Sigmoid colon (tissue), 7 donors: Measurements from ENCODE around the gene PLEKHB1. TPM values are rescaled to one million over a fixed set of nuclear protein-coding genes. Genes with fewer than 3 reads are reported as not detected.

Experiments used
- DNase-seq: peaks from one replicate; pipeline ENCODE4 v3.0.0-alpha.2; 2019
- H3K27ac ChIP-seq, 4 donors: fragments of 200-600 bp; sonication (generic); one replicate each; pipeline ENCODE4 v1.5.1; 2016 to 2019; ENCODE audit warnings: mild to moderate bottlenecking in 1 of 4
- H3K27me3 ChIP-seq, 3 donors: fragments of 200-600 bp; sonication (generic); one replicate each; pipeline ENCODE4 v1.5.1; 2019; ENCODE audit warnings: mild to moderate bottlenecking in 1 of 3
- H3K36me3 ChIP-seq, 4 donors: fragments of 200-600 bp; sonication (generic); one replicate each; pipeline ENCODE4 v1.5.1; 2016 to 2019
- H3K4me1 ChIP-seq, 4 donors: fragments of 200-600 bp; sonication (generic); one replicate each; pipeline ENCODE4 v1.5.1; 2017 to 2019
- H3K4me3 ChIP-seq, 4 donors: fragments of 200-600 bp; sonication (generic); one replicate each; pipeline ENCODE4 v1.5.1; 2017 to 2019; ENCODE audit warnings: mild to moderate bottlenecking in 2 of 4, moderate library complexity in 1 of 4
- H3K9me3 ChIP-seq, 4 donors: fragments of 200-600 bp in 3 of 4; sonication (generic) in 3 of 4; one replicate each; pipeline versions ENCODE4 v1.5.1 to v1.6.1; 2013 to 2019
- EP300 ChIP-seq, 4 donors: sonication (generic); formaldehyde crosslinking; IDR thresholded peaks; one replicate each; pipeline ENCODE4 v1.6.1; 2017; ENCODE audit warnings: antibody characterized with exemption in 4 of 4
- POLR2A ChIP-seq, 2 donors: fragments of 450-650 bp; IDR thresholded peaks; one replicate each; pipeline ENCODE4 v1.6.1; 2016; ENCODE audit warnings: antibody characterized with exemption in 2 of 2, mild to moderate bottlenecking in 2 of 2, moderate library complexity in 2 of 2
- POLR2AphosphoS5 ChIP-seq, 4 donors: sonication (generic); formaldehyde crosslinking; IDR thresholded peaks; one replicate each; pipeline ENCODE4 v1.6.1; 2017; ENCODE audit warnings: antibody characterized with exemption in 4 of 4
- WGBS, 2 donors: extraction: QIAGEN DNeasy Blood & Tissue Kit; methylation state at CpG; one replicate each; pipeline ENCODE4 v1.1.7; 2013; 5-methylcytosine and 5-hydroxymethylcytosine counted together
- intact Hi-C: fragments of 100-400 bp; cut with DNase I; formaldehyde crosslinking; loops from one replicate; pipeline ENCODE4 v1.15.1; 2023
- polyA plus RNA-seq, 3 donors: library from polyadenylated mRNA; stranded (reverse); fragments of 200-250 nt; gene quantifications; one replicate each; pipeline ENCODE4 v1.2.3, GENCODE V29; 2013
- total RNA-seq, 4 donors: library from RNA; depleted of rRNA; stranded (reverse); fragments of >200 nt; gene quantifications; one replicate each; pipeline ENCODE4 v1.1.0, GENCODE V29; 2016
- TF ChIP-seq, protein P1 (sequence below), 4 experiments: fragments of 450-650 bp in 3 of 4; fragments of 200-600 bp in 1 of 4; IDR thresholded peaks; one replicate each; pipeline ENCODE4 v1.5.1; 2016 to 2019; ENCODE audit warnings: antibody characterized with exemption in 4 of 4, mild to moderate bottlenecking in 3 of 4, moderate library complexity in 2 of 4
- donor health status: healthy with polysubstance abuse.
- donor health status: Bipolar disorder and iron deficiency.
- donor health status: healthy.

PLEKHB1 gene
- total and polyA plus RNA-seq, 7 donors = 15.2 to 90.3 (median 30.3) TPM

GRCh38 chr11:73680687-73681086 lies 34.3 kb downstream of the PLEKHB1 start:
- Histone ChIP-seq H3K27me3 (no peaks in the 10 kb centered on the region), H3K27ac (no peak overlapping the region), H3K9me3 (no peaks in the 10 kb centered on the region), H3K36me3 (peaks cover 0 to 68% (median 7%) of the 10 kb centered on the region in 4 donors), H3K4me3 (no peak overlapping the region), H3K4me1 (no peaks in the 10 kb centered on the region)
- 46 to 63% methylated on average over 2 of the region's 2 CpGs for WGBS, 2 donors
- intact Hi-C loops = no loop called here
- no peak for TF ChIP-seq POLR2A (IDR thresholded peaks at IDR 0.05)
- TF ChIP-seq EP300 (IDR thresholded peaks at IDR 0.05) = no peak
- TF ChIP-seq POLR2AphosphoS5 (IDR thresholded peaks at IDR 0.05) = no peak
- TF ChIP-seq, protein P1, sequence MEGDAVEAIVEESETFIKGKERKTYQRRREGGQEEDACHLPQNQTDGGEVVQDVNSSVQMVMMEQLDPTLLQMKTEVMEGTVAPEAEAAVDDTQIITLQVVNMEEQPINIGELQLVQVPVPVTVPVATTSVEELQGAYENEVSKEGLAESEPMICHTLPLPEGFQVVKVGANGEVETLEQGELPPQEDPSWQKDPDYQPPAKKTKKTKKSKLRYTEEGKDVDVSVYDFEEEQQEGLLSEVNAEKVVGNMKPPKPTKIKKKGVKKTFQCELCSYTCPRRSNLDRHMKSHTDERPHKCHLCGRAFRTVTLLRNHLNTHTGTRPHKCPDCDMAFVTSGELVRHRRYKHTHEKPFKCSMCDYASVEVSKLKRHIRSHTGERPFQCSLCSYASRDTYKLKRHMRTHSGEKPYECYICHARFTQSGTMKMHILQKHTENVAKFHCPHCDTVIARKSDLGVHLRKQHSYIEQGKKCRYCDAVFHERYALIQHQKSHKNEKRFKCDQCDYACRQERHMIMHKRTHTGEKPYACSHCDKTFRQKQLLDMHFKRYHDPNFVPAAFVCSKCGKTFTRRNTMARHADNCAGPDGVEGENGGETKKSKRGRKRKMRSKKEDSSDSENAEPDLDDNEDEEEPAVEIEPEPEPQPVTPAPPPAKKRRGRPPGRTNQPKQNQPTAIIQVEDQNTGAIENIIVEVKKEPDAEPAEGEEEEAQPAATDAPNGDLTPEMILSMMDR (IDR thresholded peaks at IDR 0.05) = no peak
- DNase-seq = no peak

DNA sequence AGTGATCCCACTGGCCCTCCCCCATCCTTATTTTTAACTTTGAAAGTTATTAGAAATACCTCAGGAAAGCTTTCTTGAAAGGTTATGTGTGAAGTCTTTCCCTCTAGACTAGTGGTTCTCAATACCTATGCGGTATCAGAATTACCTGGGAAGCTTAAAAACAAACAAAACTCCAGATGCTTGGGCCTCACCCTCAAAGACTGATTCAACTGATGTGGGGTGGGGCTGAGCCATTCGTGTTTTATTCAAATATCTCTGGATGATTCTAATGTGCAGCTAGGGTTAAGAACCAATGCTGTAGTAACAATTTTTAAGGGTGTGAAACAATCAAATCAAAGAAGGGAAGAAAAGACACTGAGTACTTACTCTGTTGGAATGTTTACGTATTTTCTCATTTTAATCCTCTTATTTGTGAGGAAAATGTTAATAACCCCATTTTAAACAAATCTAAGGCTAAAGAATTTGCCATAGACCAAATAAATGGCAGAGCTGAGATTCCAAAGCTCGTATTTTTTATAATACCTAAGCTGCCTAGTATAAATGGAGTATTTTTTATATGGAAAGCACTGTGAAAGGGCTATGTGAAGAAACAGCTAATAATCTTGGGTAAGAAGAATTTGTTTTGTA lies 47.6 kb downstream of the PLEKHB1 start:
- Histone ChIP-seq H3K9me3 (no peaks in the 10 kb centered on the region), H3K4me3 (no peak overlapping the region), H3K4me1 (no peaks in the 10 kb centered on the region), H3K27ac (no peak overlapping the region), H3K27me3 (no peaks in the 10 kb centered on the region), H3K36me3 (peaks cover 0 to 26% (median 2%) of the 10 kb centered on the region in 4 donors)
- intact Hi-C loops = no loop called here
- no peak for DNase-seq
- WGBS, 2 donors = 61 to 85% methylated on average over 4 of the region's 4 CpGs
- TF ChIP-seq EP300 (IDR thresholded peaks at IDR 0.05) = no peak

GRCh38 chr11:73705053-73705452 lies 58.7 kb downstream of the PLEKHB1 start:
- no peak for DNase-seq
- intact Hi-C loops = no loop called here
- H3K27ac ChIP-seq = no peak overlapping the region
- TF ChIP-seq, protein P1 (IDR thresholded peaks at IDR 0.05) = no peak
- no peak for TF ChIP-seq EP300 (IDR thresholded peaks at IDR 0.05)
- no peak for TF ChIP-seq POLR2A (IDR thresholded peaks at IDR 0.05)
- no peak for TF ChIP-seq POLR2AphosphoS5 (IDR thresholded peaks at IDR 0.05)
- H3K4me1 ChIP-seq = no peaks in the 10 kb centered on the region
- H3K4me3 ChIP-seq = no peak overlapping the region
- H3K27me3 ChIP-seq = no peaks in the 10 kb centered on the region
- no peaks in the 10 kb centered on the region for H3K9me3 ChIP-seq
- H3K36me3 ChIP-seq = peaks cover 0 to 64% (median 10%) of the 10 kb centered on the region in 4 donors
- 39 to 92% methylated on average over 1 of the region's 1 CpG for WGBS, 2 donors

DNA sequence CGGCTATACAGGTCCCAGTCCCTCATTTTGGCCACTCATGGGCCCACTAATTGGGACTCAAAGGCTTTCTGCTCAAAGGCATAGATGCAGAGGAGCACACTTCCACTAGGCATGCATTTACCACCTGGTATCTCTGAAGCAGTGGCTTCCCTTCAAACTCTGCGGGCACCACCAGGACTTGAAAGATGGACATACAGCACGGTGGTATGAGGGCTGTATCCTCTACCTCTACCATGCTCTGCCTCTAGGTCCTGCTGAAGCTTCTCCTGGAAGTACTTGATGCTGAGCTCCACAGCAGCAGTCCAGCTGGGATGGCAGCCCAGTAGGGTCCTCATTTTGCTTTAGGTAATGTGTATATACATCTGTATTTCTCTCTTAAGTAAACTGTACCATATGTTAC lies 64.6 kb downstream of the PLEKHB1 start:
- 98 to 100% methylated on average over 3 of the region's 3 CpGs for WGBS, 2 donors
- Histone ChIP-seq H3K27ac (no peak overlapping the region), H3K27me3 (no peaks in the 10 kb centered on the region), H3K4me3 (no peak overlapping the region), H3K4me1 (no peaks in the 10 kb centered on the region), H3K36me3 (peaks cover 0 to 44% (median 10%) of the 10 kb centered on the region in 4 donors), H3K9me3 (no peaks in the 10 kb centered on the region)
- TF ChIP-seq, protein P1 (IDR thresholded peaks at IDR 0.05) = no peak
- TF ChIP-seq POLR2A (IDR thresholded peaks at IDR 0.05) (no peak), POLR2AphosphoS5 (IDR thresholded peaks at IDR 0.05) (no peak)
- intact Hi-C loops = no loop called here
- DNase-seq = no peak

Other genes with a start within 250 kb of the PLEKHB1 start
- 10 to 100 TPM; 20.7 to 37.7 (median 26.3) TPM for gene FAM168A, start 48.5 kb upstream of the PLEKHB1 start, total RNA-seq
- 10 to 100 TPM in 1 of 3 donors, 1 to 10 TPM in 2; 3.6 to 12.4 (median 4.4) TPM for gene FAM168A, start 48.5 kb upstream of the PLEKHB1 start, polyA plus RNA-seq
- 100 to 1,000 TPM; 110 to 162 (median 140) TPM for gene RAB6A, start 114.5 kb downstream of the PLEKHB1 start, total RNA-seq
- 100 to 1,000 TPM in 1 of 3 donors, 10 to 100 TPM in 2; 60.9 to 118 (median 92.5) TPM for gene RAB6A, start 114.5 kb downstream of the PLEKHB1 start, polyA plus RNA-seq
- gene MRPL48, start 141.3 kb downstream of the PLEKHB1 start, total RNA-seq = 10 to 100 TPM in 3 of 4 donors, 1 to 10 TPM in 1; 7.7 to 33.2 (median 19.8) TPM
- 10 to 100 TPM; 31.3 to 82.3 (median 60.7) TPM for gene MRPL48, start 141.3 kb downstream of the PLEKHB1 start, polyA plus RNA-seq
- 10 to 100 TPM; 64.3 to 87.4 (median 75.8) TPM for gene COA4, start 230.3 kb downstream of the PLEKHB1 start, total RNA-seq
- gene COA4, start 230.3 kb downstream of the PLEKHB1 start, polyA plus RNA-seq = 100 to 1,000 TPM; 114 to 117 (median 117) TPM
- 10 to 100 TPM; 16.7 to 20.7 (median 19.6) TPM for gene PAAF1, start 230.4 kb downstream of the PLEKHB1 start, total RNA-seq
- gene PAAF1, start 230.4 kb downstream of the PLEKHB1 start, polyA plus RNA-seq = 10 to 100 TPM; 10.9 to 15.6 (median 12.3) TPM